Liver (tissue), 9 donors: ENCODE measurements around the gene SLC2A8. TPM values are rescaled to one million over a fixed set of nuclear protein-coding genes. Genes with fewer than 3 reads are reported as not detected.

ENCODE experiments used
- DNase-seq: peaks from one replicate; pipeline ENCODE4 v3.0.0-alpha.2; 2017; ENCODE audit warnings: low spot score
- H3K27ac ChIP-seq, 2 donors: one replicate each; pipeline ENCODE4 v1.7.0; 2013; ENCODE audit warnings: inconsistent platforms in 2 of 2, low read length in 2 of 2, control low read depth in 1 of 2, low read depth in 1 of 2, mild to moderate bottlenecking in 1 of 2
- H3K27me3 ChIP-seq, 4 donors: one replicate each; pipeline versions ENCODE4 v1.6.1 to v1.7.0; 2013; ENCODE audit warnings: low read length in 3 of 4, inconsistent platforms in 1 of 4, mild to moderate bottlenecking in 1 of 4, moderate library complexity in 1 of 4; ENCODE audit not compliant: control insufficient read depth in 4 of 4, insufficient read depth in 4 of 4
- H3K36me3 ChIP-seq, 4 donors: one replicate each; pipeline versions ENCODE4 v1.6.1 to v1.7.0; 2013; ENCODE audit warnings: low read length in 3 of 4, mild to moderate bottlenecking in 3 of 4, low read depth in 1 of 4, moderate library complexity in 1 of 4; ENCODE audit not compliant: control insufficient read depth in 4 of 4, insufficient read depth in 3 of 4
- H3K4me1 ChIP-seq, 4 donors: one replicate each; pipeline versions ENCODE4 v1.6.1 to v1.7.0; 2013; ENCODE audit warnings: low read length in 3 of 4, mild to moderate bottlenecking in 3 of 4, moderate library complexity in 1 of 4; ENCODE audit not compliant: control insufficient read depth in 4 of 4, insufficient read depth in 4 of 4
- H3K4me3 ChIP-seq, 3 donors: one replicate each; pipeline versions ENCODE4 v1.6.1 to v1.7.0; 2013; ENCODE audit warnings: low read length in 3 of 3, control low read depth in 1 of 3, low read depth in 1 of 3, mild to moderate bottlenecking in 1 of 3
- H3K9ac ChIP-seq, 2 donors: one replicate each; pipeline ENCODE4 v1.7.0; 2013; ENCODE audit warnings: low read length in 2 of 2, mild to moderate bottlenecking in 2 of 2, moderate library complexity in 2 of 2, control low read depth in 1 of 2, low read depth in 1 of 2
- H3K9me3 ChIP-seq, 4 donors: one replicate each; pipeline versions ENCODE4 v1.6.1 to v1.7.0; 2013; ENCODE audit warnings: low read length in 3 of 4; ENCODE audit not compliant: control insufficient read depth in 4 of 4
- EGR1 ChIP-seq, 2 donors: IDR thresholded peaks; 2 replicates each; pipeline ENCODE4 v1.6.1; 2016 to 2018; ENCODE audit warnings: antibody characterized with exemption in 2 of 2, low read depth in 2 of 2
- FOXA2 ChIP-seq: IDR thresholded peaks from 2 replicates; pipeline ENCODE4 v1.6.1; 2016; ENCODE audit warnings: antibody characterized with exemption
- GABPA ChIP-seq, 2 donors: IDR thresholded peaks in 1 of 2; conservative IDR thresholded peaks in 1 of 2; 2 replicates each; pipeline ENCODE4 v1.6.1; 2016; ENCODE audit warnings: antibody characterized with exemption in 2 of 2, mild to moderate bottlenecking in 1 of 2, moderate library complexity in 1 of 2
- HNF4A ChIP-seq, 2 donors: conservative IDR thresholded peaks; 2 replicates each; pipeline ENCODE4 v1.6.1; 2016; ENCODE audit warnings: antibody characterized with exemption in 2 of 2, mild to moderate bottlenecking in 2 of 2
- HNF4G ChIP-seq: IDR thresholded peaks from 2 replicates; pipeline ENCODE4 v1.6.1; 2016; ENCODE audit warnings: antibody characterized with exemption
- RAD21 ChIP-seq, 2 donors: IDR thresholded peaks; 2 replicates each; pipeline ENCODE4 v1.6.1; 2016; ENCODE audit warnings: antibody characterized with exemption in 2 of 2, mild to moderate bottlenecking in 2 of 2
- REST ChIP-seq: IDR thresholded peaks from 2 replicates; pipeline ENCODE4 v1.6.1; 2016; ENCODE audit warnings: antibody characterized with exemption, mild to moderate bottlenecking
- SP1 ChIP-seq: IDR thresholded peaks from 2 replicates; pipeline ENCODE4 v1.6.1; 2018; ENCODE audit warnings: antibody characterized with exemption, mild to moderate bottlenecking
- ZBTB33 ChIP-seq: IDR thresholded peaks from 2 replicates; pipeline ENCODE4 v1.6.1; 2016; ENCODE audit warnings: antibody characterized with exemption
- WGBS: extraction: QIAGEN DNeasy Blood & Tissue Kit; methylation state at CpG from one replicate; pipeline ENCODE4 v1.1.7; 2013; 5-methylcytosine and 5-hydroxymethylcytosine counted together
- polyA plus RNA-seq, 2 donors: library from polyadenylated mRNA; stranded (reverse) in 1 of 2; unstranded in 1 of 2; fragments of 200-250 nt in 1 of 2; fragments of >200 nt in 1 of 2; fragmentation: Nextera tagmentation in 1 of 2; extraction: Ambion mirVana in 1 of 2; gene quantifications; one replicate each; pipeline versions ENCODE4 v1.2.1 to v1.2.3, GENCODE V29; 2013 to 2015
- total RNA-seq, 2 donors: library from RNA; depleted of rRNA; stranded (reverse); fragments of >200 nt; gene quantifications; one replicate each; pipeline ENCODE4 v1.2.3, GENCODE V29; 2014
- TF ChIP-seq, protein P1 (sequence below): IDR thresholded peaks from 2 replicates; pipeline ENCODE4 v1.6.1; 2016; ENCODE audit warnings: antibody characterized with exemption
- TF ChIP-seq, protein P2 (sequence below): fragments of 150-350 bp; IDR thresholded peaks from 2 replicates; pipeline ENCODE4 v1.5.1; 2017; ENCODE audit warnings: improper control_type of control experiment, low read depth, low read length; ENCODE audit not compliant: missing input control
- donor health status: healthy.
- donor health status: healthy.
- donor health status: healthy.
- donor health status: healthy.
- donor health status: healthy.

SLC2A8 gene
- total and polyA plus RNA-seq, 4 donors, result 10.9 to 24.5 (median 19.9) TPM

GRCh38 chr9:127395497-127396252, 1.3 kb upstream of the SLC2A8 start:
- H3K9ac ChIP-seq, result no peak overlapping the region
- H3K4me3 ChIP-seq, result no peak overlapping the region
- WGBS, result 82% methylated on average over 7 of the region's 7 CpGs
- TF ChIP-seq ZBTB33, result no peak
- no peak for TF ChIP-seq EGR1 (IDR thresholded peaks at IDR 0.05; ENCODE audit: low read depth in 2 of 2)
- no peaks in the 10 kb centered on the region for H3K27me3 ChIP-seq
- peaks cover 2 to 21% (median 17%) of the 10 kb centered on the region in 4 donors for H3K4me1 ChIP-seq
- H3K9me3 ChIP-seq, result no peaks in the 10 kb centered on the region
- no peak for DNase-seq
- no peaks in the 10 kb centered on the region for H3K36me3 ChIP-seq
- H3K27ac ChIP-seq, result no peak overlapping the region

DNA sequence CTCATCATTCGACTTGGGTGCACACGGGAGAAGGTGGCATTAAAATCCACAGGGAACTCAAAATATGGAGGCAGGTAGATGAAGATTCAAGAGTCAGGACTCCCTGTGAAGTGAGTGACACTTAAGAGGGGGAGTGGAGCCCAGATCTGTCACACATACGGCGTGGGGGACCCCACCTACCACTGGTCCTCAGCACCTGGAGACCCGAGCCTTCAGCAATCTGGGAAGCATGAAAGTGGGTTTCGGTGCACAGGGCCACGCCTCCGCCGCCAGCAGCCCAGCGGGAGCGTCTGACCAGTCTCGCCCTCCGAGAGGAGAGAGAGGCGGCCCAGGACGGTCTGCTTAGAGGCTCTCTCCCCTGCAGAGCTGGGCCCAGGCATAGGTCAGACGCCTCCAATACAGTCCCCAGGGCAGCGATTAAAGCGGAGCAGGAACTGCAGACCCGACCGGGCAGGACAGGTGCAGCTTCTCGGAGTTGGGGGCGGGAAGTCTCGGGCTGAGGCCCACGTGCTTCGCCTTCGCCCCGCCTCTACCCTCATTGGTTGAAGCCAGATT, 639 bp upstream of the SLC2A8 start:
- WGBS, result 4% methylated on average over 27 of the region's 27 CpGs
- H3K36me3 ChIP-seq, result peaks cover 0 to 4% (median under 1%) of the 10 kb centered on the region in 4 donors
- DNase-seq, result no peak
- no peaks in the 10 kb centered on the region for H3K27me3 ChIP-seq
- H3K27ac ChIP-seq, result no peak overlapping the region
- no peak overlapping the region for H3K9ac ChIP-seq
- peak overlapping the region; percentile 67 to 81 (median 68) for H3K4me3 ChIP-seq
- TF ChIP-seq SP1 (no peak), FOXA2 (no peak), HNF4G (no peak), HNF4A (conservative IDR thresholded peaks at IDR 0.05) (no peak), GABPA (IDR thresholded peaks at IDR 0.05 in 1 of 2, conservative IDR thresholded peaks at IDR 0.05 in 1 of 2) (no peak)
- TF ChIP-seq, protein P1, sequence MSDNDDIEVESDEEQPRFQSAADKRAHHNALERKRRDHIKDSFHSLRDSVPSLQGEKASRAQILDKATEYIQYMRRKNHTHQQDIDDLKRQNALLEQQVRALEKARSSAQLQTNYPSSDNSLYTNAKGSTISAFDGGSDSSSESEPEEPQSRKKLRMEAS, result no peak
- H3K9me3 ChIP-seq, result no peaks in the 10 kb centered on the region
- H3K4me1 ChIP-seq, result peaks cover 2 to 21% (median 17%) of the 10 kb centered on the region in 4 donors

GRCh38 chr9:127397646-127398274, 791 bp downstream of the SLC2A8 start:
- H3K27ac ChIP-seq, result peak overlapping the region; percentile 75 to 81
- peaks cover 0 to 9% (median 3%) of the 10 kb centered on the region in 4 donors for H3K36me3 ChIP-seq
- TF ChIP-seq REST (no peak), RAD21 (IDR thresholded peaks at IDR 0.05) (peak; percentile 73 to 78)
- TF ChIP-seq, protein P1, result no peak
- TF ChIP-seq, protein P2, sequence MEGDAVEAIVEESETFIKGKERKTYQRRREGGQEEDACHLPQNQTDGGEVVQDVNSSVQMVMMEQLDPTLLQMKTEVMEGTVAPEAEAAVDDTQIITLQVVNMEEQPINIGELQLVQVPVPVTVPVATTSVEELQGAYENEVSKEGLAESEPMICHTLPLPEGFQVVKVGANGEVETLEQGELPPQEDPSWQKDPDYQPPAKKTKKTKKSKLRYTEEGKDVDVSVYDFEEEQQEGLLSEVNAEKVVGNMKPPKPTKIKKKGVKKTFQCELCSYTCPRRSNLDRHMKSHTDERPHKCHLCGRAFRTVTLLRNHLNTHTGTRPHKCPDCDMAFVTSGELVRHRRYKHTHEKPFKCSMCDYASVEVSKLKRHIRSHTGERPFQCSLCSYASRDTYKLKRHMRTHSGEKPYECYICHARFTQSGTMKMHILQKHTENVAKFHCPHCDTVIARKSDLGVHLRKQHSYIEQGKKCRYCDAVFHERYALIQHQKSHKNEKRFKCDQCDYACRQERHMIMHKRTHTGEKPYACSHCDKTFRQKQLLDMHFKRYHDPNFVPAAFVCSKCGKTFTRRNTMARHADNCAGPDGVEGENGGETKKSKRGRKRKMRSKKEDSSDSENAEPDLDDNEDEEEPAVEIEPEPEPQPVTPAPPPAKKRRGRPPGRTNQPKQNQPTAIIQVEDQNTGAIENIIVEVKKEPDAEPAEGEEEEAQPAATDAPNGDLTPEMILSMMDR, result peak; percentile 24
- peaks cover 2 to 21% (median 17%) of the 10 kb centered on the region in 4 donors for H3K4me1 ChIP-seq
- peak overlapping the region; percentile 50 to 90 (median 78) for H3K4me3 ChIP-seq
- 1% methylated on average over 55 of the region's 55 CpGs for WGBS
- no peaks in the 10 kb centered on the region for H3K9me3 ChIP-seq
- H3K27me3 ChIP-seq, result no peaks in the 10 kb centered on the region
- DNase-seq, result no peak
- H3K9ac ChIP-seq, result peak overlapping the region; percentile 24 to 47
